Type B pancreatic cell (in vitro differentiated cells): ENCODE results near the gene KIRREL3. TPM values are rescaled to one million over a fixed set of nuclear protein-coding genes. Genes with fewer than 3 reads are reported as not detected.

ENCODE experiments used
- DNase-seq: peaks from one replicate; pipeline ENCODE4 v3.0.0; 2021; ENCODE audit warnings: mixed read lengths; ENCODE audit not compliant: unreplicated experiment; ENCODE audit errors: extremely low spot score
- H3K27ac Mint-ChIP-seq: 2 replicates; pipeline ENCODE4 v1.8.0; 2021; ENCODE audit warnings: mild to moderate bottlenecking, mixed read lengths
- H3K27me3 Mint-ChIP-seq: 2 replicates; pipeline ENCODE4 v1.8.0; 2021; ENCODE audit warnings: mixed read lengths
- H3K36me3 Mint-ChIP-seq: 2 replicates; pipeline ENCODE4 v1.8.0; 2021; ENCODE audit warnings: mixed read lengths
- H3K4me1 Mint-ChIP-seq: one replicate; pipeline ENCODE4 v1.8.0; 2021; ENCODE audit warnings: mixed read lengths; ENCODE audit not compliant: unreplicated experiment
- H3K4me3 Mint-ChIP-seq: 2 replicates; pipeline ENCODE4 v1.8.0; 2021; ENCODE audit warnings: mild to moderate bottlenecking, mixed read lengths
- H3K9me3 Mint-ChIP-seq: 2 replicates; pipeline ENCODE4 v1.8.0; 2021; ENCODE audit warnings: mixed read lengths
- total RNA-seq: library from RNA; stranded (reverse); gene quantifications from 2 replicates; pipeline ENCODE4 v1.2.1, GENCODE V29; 2021; ENCODE audit warnings: low replicate concordance
- TF ChIP-seq, protein P1 (sequence below): fragments of 200-600 bp; sonication (generic); conservative IDR thresholded peaks from 2 replicates; pipeline ENCODE4 v1.5.0; 2021; ENCODE audit warnings: antibody characterized with exemption, mild to moderate bottlenecking

Gene KIRREL3
- total RNA-seq, 1 donor from 2014 or later: 4.1 TPM

DNA sequence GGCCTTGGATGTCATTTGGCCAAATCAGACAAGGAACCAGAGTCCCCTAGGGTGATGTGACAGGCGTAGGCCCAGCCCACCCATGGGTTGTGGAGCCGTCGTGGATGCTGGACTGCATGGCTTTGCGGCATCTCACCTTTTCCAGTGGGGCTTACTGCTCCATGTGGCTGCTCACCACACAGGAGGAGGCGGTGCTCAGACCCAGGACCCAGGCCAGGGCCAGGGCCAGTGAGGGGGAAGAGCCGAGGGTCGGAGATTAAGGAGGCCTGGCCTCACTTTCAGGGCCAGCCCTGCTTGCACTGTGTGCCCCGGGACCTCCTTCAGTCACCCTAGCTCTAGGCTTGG lies 539.5 kb downstream of the KIRREL3 start:
- H3K4me3 Mint-ChIP-seq: no peak overlapping the region
- peaks cover 34% of the 10 kb centered on the region for H3K27me3 Mint-ChIP-seq
- no peak overlapping the region for H3K27ac Mint-ChIP-seq
- H3K4me1 Mint-ChIP-seq: peaks cover 11% of the 10 kb centered on the region
- no peaks in the 10 kb centered on the region for H3K36me3 Mint-ChIP-seq
- TF ChIP-seq, protein P1, sequence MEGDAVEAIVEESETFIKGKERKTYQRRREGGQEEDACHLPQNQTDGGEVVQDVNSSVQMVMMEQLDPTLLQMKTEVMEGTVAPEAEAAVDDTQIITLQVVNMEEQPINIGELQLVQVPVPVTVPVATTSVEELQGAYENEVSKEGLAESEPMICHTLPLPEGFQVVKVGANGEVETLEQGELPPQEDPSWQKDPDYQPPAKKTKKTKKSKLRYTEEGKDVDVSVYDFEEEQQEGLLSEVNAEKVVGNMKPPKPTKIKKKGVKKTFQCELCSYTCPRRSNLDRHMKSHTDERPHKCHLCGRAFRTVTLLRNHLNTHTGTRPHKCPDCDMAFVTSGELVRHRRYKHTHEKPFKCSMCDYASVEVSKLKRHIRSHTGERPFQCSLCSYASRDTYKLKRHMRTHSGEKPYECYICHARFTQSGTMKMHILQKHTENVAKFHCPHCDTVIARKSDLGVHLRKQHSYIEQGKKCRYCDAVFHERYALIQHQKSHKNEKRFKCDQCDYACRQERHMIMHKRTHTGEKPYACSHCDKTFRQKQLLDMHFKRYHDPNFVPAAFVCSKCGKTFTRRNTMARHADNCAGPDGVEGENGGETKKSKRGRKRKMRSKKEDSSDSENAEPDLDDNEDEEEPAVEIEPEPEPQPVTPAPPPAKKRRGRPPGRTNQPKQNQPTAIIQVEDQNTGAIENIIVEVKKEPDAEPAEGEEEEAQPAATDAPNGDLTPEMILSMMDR: no peak
- DNase-seq: no peak
- no peaks in the 10 kb centered on the region for H3K9me3 Mint-ChIP-seq

DNA sequence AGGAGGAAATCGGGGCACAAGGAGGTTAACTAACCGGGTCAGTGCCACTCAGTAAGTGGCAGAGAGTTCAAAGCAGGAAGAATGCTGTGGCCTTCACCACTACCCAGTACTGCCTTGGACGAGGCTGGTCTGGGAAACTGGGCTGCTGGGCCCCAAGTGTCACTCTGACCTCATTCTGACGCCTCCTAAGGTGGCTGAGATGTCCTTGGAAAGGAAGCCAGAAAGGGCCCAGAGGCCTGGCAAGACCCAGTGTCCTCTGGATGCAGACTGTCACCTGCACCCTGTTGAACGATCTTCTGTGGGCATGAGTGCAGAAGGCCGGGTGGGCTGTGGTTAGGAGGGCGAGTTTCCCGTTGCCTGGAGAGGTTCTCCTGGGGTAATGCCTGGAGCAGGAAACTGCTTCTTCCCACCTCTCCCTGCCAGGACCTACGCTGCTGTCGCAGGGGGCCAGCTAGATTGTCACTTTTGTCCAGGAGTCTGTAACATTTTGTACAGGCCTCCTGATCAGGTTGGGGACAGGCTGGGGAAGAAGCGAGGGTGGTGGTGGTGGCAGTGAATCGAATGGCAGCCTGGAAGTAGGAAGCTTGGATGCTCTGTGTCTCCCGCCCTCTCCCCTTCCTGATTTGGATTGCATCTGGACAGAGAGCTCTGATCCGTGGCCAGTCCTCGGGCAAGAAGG lies 540.0 kb downstream of the KIRREL3 start:
- Mint-ChIP-seq H3K27me3 (peaks cover 29% of the 10 kb centered on the region), H3K36me3 (no peaks in the 10 kb centered on the region), H3K9me3 (no peaks in the 10 kb centered on the region), H3K27ac (no peak overlapping the region), H3K4me1 (peaks cover 7% of the 10 kb centered on the region), H3K4me3 (no peak overlapping the region)
- DNase-seq: no peak
- TF ChIP-seq, protein P1: no peak

DNA sequence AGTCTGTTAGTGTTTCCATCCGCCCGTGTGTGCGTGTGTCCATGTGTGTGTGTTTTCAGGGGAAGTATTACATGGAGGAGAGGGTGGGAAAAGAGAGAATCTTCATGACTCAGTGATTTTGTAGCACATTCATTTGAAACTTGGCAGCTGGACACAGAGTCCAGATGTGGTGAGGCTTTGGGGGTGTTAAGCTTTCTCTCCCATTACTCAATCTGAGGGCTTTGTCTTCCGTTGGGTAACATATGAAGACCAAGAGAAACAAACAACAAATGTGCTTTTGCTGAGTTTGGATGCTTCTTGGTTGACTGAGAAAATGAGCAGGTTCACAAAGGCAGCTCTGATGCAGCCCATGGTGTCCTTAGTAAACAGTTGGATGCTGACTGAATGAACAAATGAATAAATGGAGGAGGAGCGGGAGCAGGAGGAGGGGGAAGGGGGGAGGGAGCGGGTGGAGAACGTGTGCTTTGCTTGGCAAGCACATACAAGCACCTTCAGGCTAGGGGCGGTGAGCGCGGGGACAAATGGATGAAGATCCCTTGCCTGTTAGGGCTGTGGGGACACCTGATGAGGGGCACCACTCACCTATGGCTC lies 540.8 kb downstream of the KIRREL3 start:
- Mint-ChIP-seq H3K4me1 (peaks cover 7% of the 10 kb centered on the region), H3K36me3 (no peaks in the 10 kb centered on the region), H3K9me3 (no peaks in the 10 kb centered on the region), H3K27ac (peak overlapping the region; percentile 8), H3K27me3 (peaks cover 22% of the 10 kb centered on the region), H3K4me3 (peak overlapping the region; percentile 4)
- DNase-seq: no peak
- TF ChIP-seq, protein P1: no peak

DNA sequence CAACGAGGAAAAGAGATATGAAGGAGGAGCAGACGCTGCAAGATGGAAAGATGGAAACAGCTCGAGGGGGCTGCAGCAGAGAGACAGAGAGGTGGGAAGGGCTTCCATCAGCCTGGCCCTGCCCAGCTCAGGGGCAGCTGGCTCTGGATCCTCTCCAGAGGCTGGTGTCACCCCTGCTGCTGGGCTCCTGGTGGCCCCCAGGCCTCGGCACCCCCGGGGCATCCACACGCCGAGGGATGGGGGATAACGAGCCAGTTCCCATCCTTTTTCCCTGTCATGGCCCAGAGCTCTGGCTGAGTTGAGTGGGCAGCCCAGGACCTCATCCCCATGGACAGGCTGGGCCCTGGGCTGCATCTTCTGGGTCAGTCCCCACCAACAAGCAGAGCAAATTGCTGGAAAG lies 542.8 kb downstream of the KIRREL3 start:
- peaks cover 7% of the 10 kb centered on the region for H3K27me3 Mint-ChIP-seq
- no peaks in the 10 kb centered on the region for H3K36me3 Mint-ChIP-seq
- H3K9me3 Mint-ChIP-seq: no peaks in the 10 kb centered on the region
- TF ChIP-seq, protein P1: no peak
- peaks cover 7% of the 10 kb centered on the region for H3K4me1 Mint-ChIP-seq
- no peak for DNase-seq
- H3K4me3 Mint-ChIP-seq: no peak overlapping the region
- no peak overlapping the region for H3K27ac Mint-ChIP-seq

DNA sequence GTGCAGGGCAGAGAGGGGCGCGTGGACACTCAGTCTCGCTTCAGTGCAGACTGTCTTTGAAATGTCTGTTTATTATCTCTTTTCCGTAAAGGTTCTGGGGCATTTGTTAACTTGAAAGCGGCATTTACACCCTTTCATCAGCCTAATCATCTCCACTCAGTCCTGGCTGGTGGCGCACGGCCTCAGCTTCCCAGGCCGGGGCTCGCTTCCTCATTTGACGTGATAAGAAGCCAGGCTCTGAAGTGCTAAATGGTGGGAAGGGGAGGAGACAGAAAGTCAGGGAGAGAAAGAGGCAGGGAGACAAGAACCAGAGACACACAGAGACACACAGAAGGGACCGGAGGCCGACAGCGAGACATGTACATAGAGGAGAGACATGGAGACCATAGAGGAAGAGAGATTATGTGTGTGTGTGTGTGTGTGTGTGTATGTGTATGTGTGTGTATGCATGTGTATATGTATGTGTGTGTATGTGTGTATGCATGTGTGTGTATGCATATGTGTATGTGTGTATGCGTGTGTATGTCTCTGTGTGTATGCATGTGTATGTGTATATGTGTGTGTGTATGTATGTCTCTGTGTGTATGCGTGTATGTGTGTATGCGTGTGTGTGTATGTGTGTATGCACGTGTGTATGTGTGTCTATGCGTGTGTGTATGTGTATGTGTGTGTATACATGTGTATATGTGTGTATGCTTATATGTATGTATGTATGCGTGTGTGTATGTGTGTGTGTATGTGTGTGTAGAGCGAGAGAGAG lies 543.6 kb downstream of the KIRREL3 start:
- TF ChIP-seq, protein P1: no peak
- Mint-ChIP-seq H3K4me1 (peaks cover 11% of the 10 kb centered on the region), H3K36me3 (no peaks in the 10 kb centered on the region), H3K27me3 (peaks cover 10% of the 10 kb centered on the region), H3K4me3 (no peak overlapping the region), H3K27ac (no peak overlapping the region), H3K9me3 (no peaks in the 10 kb centered on the region)
- no peak for DNase-seq
